ENCODE measurements around the gene KSR2.

- TF ChIP-seq CTCF (IDR thresholded peaks at IDR 0.05; ENCODE audit: low read depth, low read length, poor library complexity, severe bottlenecking) = no peak
- no peak for TF ChIP-seq EZH2phosphoT487 (IDR thresholded peaks at IDR 0.05; ENCODE audit: borderline replicate concordance, low read length)
These were observed 226.1 kb downstream of the KSR2 start for GRCh38 chr12:117742721-117743120.
